RPMI7951 (cell line): ENCODE data around the gene PLD5. TPM values are rescaled to one million over a fixed set of nuclear protein-coding genes. Genes with fewer than 3 reads are reported as not detected.

ENCODE experiments used
- DNase-seq: peaks from one replicate; pipeline ENCODE4 v3.0.0-alpha.2; 2012; ENCODE audit warnings: low read depth
- total RNA-seq: library from RNA; depleted of rRNA; stranded (reverse); fragments of >200 nt; shearing (Covaris generic); gene quantifications from 2 replicates; pipeline ENCODE4 v1.2.3, GENCODE V29; 2014; rRNA removed

Gene PLD5
- total RNA-seq, result not detected in 2 replicates

DNA sequence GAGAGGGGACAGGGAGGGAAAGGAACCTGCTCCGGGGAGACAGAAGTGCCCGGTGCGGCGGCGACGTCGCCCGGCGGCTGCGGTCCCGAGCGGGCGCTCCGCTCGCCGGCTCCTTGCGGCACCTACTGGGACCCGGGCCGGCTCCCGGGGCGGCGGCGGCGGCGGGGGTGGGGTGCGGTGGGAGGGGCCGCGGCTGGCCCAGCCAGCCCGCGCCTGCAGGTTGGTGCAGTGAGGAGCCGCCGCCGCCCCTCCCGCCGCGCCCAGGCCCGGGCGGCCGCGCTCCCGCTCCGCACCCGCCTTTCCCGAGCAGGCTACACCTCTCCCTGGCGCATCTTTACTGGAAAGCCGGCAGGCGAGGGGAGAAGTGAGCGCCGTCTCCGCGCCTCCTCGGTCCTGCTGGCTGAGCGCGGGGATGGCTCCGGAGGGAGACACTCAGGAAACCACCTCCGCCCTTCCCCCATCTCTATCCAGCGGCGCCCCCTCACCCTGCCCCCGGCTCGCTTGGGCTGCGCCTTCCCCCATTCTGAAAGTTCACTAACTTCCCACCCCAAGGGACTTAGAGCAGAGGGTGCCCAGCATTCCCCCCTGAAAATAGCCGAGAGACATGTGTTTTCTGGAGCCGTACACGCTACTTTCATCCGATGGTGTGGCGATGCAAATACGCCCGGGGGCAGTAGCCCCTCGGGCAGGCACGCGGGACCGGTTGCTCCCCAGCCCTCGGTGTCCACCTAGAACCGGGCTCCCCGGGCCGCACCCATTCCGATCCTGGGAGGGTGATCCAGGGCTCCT is at the start of gene PLD5:
TSS of gene PLD5 (minus strand) at position 127 of the 789 bp plus-strand sequence.
- DNase-seq, result no peak

GRCh38 chr1:242569867-242570266 is 45.4 kb upstream of the PLD5 start:
- no peak for DNase-seq

DNA sequence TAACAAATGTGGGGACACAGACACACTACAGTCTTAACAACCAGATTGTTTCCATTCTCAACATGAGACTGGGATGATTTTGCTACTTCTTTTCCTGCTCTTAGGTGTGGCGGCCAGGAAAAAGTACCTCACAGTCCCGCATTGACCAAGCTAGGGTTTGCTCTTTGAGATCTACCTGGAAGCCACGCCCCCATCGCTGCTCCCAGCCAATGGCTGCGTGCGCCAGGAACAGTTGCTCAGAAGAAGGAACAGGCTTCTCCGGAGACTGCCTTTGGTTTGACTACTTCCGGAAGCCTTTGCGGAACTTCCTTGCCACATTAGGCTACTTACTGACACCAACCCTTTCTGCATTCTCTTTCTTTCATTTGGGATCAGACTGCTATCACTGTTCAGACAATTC is 44.2 kb upstream of the PLD5 start:
- DNase-seq, result peak; percentile 0

- no peak for DNase-seq
These were observed 43.1 kb upstream of the PLD5 start for GRCh38 chr1:242567596-242567995.

DNA sequence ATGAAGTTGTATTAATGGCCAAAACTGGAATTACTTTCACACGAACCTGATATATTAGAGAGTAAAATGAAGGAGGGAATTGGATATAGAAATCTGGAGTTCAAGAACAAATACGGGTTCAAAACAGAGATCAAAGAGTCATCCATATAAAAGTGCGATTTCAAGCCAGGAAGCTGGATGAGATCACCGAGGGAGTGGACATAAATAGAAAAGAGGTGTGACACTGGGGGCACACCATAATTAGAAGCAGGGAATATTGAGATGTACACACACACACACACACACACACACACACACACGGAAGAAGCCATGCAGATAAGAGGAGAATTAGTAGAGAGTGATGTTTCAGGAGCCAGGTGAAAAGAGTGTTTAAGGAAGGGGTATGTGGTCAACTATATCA is 32.3 kb upstream of the PLD5 start:
- no peak for DNase-seq

- DNase-seq, result no peak
These were observed 31.8 kb upstream of the PLD5 start for GRCh38 chr1:242556276-242556675.

DNA sequence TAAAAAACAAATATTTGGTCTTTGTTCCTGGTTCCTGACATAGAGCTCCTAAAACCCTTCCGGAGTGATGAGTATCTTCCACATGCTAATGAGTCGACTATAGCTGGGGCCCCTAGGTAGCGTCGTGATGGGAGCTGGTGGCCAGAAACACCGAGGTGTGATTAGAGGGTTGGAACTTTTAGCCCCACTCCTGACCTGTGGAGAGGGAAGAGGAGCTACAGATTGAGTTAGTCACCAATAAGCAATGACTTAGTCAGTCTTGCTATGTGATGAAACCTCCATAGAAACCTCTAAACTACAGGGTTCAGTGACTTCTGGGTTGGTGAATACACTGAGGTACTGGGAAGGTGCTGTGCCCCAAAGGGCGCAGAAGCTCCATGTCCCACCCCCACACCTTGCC is 30.1 kb upstream of the PLD5 start:
- DNase-seq, result no peak

- no peak for DNase-seq
These were observed 22.6 kb upstream of the PLD5 start for GRCh38 chr1:242546849-242547729.

DNA sequence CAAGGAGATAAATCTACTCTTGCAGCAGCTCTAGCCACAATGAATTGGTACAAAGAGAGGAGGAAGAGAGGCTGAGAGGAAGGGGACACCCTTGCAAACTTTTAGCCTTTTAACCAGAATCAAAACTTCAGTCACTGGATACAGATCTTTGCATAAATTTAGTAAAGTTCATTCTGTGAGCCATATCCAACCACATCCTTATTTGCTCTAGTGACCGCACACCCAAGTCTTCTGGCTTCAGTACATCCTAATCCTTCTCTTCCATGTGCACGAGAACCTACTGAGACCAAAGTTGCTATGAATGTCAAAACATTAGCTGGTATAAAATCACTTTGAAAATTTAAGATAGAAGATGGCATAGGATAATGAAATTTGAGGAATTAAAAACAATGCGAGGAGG is 21.9 kb upstream of the PLD5 start:
- no peak for DNase-seq

GRCh38 chr1:242544071-242544470 is 19.6 kb upstream of the PLD5 start:
- DNase-seq, result no peak

DNA sequence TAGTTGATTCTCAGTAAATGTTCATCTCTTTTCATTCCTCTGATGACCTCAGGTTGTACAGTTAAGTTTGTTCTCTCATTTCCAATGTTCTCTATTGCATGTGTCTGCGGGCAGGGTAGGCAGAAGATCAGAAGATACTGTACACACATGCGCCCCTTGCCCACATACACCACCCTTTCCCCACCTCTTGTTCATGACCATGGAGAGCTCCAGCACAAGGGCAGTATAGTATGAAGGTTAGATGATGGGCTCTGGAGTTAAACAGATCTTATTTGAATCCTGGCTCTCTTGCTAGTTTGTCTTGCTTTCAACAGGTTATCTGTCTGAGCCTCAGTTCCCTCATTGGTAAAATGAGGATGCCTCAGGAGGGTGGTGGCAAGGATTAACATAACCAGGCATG is 17.8 kb upstream of the PLD5 start:
- DNase-seq, result no peak

DNA sequence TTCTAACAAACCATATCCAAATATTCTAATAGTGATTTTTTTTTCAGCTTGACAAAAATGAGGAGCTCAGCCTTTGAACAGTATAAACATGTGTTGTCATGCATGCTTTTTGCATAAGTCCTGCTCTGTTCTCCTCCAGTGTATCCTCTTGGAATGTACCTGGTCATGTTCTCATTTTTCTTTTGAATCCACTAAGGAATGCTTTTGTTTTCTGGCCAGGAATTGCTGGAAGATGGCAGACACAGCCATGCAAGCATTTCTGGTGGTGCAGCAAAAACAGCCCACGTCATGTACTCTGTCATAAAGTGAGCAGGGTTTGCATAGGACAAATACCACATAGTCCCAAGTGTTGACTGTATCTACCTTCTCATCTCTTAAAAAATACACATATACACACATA is 11.5 kb upstream of the PLD5 start:
- DNase-seq, result no peak

- no peak for DNase-seq
These were observed 10.3 kb upstream of the PLD5 start for GRCh38 chr1:242534753-242535152.

DNA sequence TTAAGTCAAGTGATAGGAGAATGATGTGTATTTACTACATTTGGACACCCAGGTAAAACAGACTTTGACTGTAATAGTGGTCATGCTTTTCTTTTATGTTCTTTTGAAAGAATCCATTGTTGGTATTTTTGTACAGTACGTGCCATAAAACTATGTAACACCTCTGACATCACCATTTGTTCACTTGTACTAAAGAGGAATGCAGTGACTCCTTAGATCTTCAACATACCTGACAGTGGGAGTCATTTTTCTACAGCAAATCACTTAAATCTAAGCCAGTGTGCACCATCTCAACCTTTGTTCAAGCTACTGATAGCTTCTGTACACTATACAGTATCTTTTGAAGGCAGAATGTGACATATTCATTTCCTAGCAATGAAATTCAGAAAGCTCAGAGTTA is 6.3 kb upstream of the PLD5 start:
- no peak for DNase-seq

DNA sequence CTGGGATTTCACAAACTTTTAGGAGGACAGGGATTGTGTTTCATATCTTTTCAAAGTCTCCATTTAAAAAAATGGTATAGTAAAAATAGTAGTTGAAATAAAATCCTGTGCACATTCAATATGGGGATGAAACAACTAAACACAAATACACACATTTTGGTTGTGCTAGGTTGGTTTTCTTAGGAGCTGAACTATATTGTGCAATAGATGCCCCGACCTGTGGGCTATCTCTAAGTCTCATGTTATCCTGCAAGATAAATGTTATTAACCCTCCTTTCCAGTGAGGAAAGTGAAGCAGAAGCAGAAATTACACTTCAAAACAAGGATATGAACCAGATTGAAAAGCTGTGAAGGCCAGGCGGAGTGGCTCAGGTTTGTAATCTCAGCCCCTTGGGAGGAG is 1.3 kb upstream of the PLD5 start:
- DNase-seq, result no peak

- DNase-seq, result no peak
These were observed 844 bp upstream of the PLD5 start for GRCh38 chr1:242525360-242525722.

DNA sequence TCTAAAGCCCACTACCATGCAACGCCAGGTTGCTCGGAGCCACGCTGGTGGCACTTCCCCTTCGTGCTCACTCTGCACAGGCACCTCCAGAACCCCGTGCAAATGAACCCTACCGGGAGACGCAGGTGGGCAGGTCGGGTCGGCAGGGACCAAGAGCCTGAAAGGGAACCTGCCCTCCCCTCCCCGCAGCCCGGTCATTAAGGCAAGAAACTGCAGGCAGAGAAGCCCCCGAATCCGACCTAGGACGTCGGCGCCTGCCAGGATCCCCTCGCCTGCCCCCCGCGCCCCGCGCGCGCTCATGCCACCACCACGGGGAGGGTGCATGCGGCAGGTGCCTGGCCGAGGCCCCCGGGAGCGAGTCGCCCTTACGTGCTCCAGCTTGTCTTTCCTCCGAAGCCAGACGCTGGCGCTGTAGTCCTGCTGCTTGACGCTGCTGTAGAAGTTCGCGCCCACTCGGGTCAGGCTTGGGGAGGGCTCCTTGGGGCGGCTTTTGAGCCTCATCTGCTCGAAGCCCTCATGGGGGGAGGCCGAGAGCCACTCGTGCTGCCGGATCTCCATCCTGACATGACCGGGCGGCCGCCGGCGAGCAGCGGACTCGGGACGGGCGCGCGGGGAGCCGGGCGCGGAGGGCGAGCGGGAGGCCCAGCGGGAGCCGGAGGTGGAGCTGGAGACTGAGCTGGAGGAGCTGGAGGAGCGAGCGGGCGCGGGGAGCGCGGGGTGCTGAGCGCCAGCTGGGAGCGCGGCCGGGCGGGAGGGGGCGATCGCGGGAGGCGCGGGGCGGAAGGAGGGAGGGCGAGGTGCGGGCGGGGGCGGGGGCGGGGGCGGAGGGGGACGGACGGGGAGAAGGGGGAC is 552 bp downstream of the PLD5 start:
- no peak for DNase-seq

DNA sequence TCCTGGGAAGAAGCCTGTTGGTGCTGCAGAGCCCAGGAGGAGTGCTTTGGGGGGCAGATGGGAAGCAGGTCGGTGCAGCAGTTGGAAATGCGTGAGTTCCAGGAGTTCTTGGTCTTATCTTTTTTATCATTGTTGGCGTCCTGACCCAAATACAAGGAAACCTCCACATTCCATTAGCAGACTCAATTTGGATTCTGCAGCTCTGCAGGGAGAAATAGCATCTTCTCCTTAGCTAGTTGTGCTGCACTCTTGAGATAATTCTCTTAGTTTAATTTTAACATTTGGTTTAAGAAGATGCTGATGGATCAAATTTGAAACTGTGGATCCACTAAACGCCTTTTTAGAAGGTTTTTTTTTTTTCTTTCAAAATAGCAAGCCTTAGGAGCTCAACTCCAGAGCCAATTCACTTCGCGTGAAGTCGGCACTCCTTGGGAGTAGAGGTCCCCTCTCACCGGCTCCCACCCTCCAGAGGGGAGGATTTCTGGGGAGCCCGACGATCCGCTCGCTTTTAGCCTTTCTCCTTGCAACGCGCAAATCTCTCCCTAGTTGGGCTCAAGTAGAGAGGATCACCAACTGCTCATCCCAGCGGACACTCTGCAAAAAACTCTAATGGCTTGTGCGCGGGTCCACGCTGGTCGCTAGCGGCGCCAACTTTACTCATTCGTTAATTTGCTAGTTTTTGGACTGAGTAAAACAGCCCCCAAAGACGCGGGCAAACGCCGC is 1.3 kb downstream of the PLD5 start:
- DNase-seq, result no peak

DNA sequence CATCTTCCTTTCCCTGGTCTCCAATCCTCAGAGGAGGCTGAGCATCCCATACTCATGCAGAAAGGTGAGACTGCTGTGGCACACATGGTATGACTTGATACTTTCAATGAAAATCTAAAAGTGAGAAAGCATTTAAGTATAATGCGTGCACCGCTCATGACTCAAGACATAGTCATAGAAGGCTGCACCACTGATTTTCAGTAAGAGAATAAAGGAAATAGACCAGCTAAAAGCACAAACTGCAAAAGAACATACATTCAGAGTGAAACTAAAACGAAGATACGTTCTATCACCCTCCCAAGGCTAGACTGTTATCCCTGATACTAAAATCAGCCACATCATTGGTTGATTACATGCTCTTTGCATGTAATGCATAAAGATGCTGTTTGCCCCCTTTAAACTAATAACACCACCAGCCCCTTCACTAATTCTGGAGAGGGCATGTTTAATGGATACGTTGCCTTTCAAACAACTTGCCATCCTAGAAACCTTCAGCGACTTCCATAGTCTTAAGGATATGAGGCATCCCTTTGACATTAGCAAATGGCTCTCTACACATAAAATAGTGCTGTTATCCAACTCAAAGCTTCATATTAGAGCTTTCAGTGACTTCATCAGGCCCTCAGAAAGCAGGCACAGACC is 2.1 kb downstream of the PLD5 start:
- DNase-seq, result no peak

DNA sequence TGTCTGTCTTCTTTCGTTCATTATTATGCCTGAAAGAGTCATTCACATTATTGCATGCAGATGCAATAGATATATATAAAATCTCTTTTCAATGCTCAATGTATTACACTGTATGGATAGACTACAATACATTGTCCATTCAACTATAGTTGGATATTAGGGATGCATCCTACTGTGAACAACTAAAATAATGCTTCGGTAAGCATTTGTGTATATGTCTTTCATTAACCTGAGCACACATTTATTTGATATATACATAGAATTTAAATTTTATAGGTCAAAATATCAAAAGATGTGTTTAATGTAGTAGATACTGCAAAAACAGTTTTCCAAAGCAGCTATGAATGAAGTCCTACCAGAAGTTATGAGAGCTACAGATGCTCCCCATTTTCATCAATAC is 8.9 kb downstream of the PLD5 start:
- DNase-seq, result no peak

GRCh38 chr1:242506724-242507123 is 17.8 kb downstream of the PLD5 start:
- DNase-seq, result no peak
